GM12874 (cell line): ENCODE data around the gene PEPD.

Experiments used
- TF ChIP-seq, protein P1 (sequence below): IDR thresholded peaks from 2 replicates; pipeline ENCODE4 v1.5.1; 2011; ENCODE audit warnings: low read depth, mild to moderate bottlenecking, control low read depth, low read length, moderate library complexity; ENCODE audit not compliant: insufficient read depth

Gene PEPD

GRCh38 chr19:33405553-33406461 is 115.8 kb downstream of the PEPD start:
- TF ChIP-seq, protein P1, sequence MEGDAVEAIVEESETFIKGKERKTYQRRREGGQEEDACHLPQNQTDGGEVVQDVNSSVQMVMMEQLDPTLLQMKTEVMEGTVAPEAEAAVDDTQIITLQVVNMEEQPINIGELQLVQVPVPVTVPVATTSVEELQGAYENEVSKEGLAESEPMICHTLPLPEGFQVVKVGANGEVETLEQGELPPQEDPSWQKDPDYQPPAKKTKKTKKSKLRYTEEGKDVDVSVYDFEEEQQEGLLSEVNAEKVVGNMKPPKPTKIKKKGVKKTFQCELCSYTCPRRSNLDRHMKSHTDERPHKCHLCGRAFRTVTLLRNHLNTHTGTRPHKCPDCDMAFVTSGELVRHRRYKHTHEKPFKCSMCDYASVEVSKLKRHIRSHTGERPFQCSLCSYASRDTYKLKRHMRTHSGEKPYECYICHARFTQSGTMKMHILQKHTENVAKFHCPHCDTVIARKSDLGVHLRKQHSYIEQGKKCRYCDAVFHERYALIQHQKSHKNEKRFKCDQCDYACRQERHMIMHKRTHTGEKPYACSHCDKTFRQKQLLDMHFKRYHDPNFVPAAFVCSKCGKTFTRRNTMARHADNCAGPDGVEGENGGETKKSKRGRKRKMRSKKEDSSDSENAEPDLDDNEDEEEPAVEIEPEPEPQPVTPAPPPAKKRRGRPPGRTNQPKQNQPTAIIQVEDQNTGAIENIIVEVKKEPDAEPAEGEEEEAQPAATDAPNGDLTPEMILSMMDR = no peak

- TF ChIP-seq, protein P1 = no peak
Observed at GRCh38 chr19:33405254-33405552, 116.4 kb downstream of the PEPD start.

- TF ChIP-seq, protein P1 = no peak
Observed at GRCh38 chr19:33404506-33405253, 116.9 kb downstream of the PEPD start.

- TF ChIP-seq, protein P1 = no peak
Observed at GRCh38 chr19:33403973-33404304, 117.7 kb downstream of the PEPD start.

- TF ChIP-seq, protein P1 = no peak
Observed at GRCh38 chr19:33403221-33403972, 118.2 kb downstream of the PEPD start.

- TF ChIP-seq, protein P1 = 0 out of 2 replicates have a peak, but pooled peaks have one; percentile 6
Observed at GRCh38 chr19:33402421-33403220, 119.0 kb downstream of the PEPD start.
